ENCODE results near the gene DNAI7.
A peak's percentile ranks its signal among the peaks of the same experiment; 100 is the strongest.

Gene DNAI7

DNA sequence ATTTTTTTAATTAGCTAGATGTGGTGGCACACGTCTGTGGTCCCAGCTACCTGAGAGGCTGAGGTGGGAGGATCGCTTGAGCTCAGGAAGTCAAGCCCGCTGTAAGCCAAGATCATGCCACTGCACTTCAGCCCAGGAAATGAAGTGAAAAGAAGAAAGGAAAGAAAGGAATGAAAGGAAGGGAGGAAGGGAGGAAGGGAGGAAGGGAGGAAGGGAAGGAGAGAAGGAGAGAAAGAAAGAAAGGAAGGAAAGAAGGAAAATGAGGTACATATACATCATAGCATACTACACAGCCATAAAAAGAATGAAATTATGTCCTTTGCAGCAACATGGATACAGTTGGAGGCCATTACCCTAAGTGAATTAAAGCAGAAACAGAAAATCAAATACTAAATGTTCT is 12.2 kb downstream of the DNAI7 start:
- Histone ChIP-seq H3K4me1 (ENCODE audit: insufficient read depth, insufficient read length) (no peaks in the 10 kb centered on the region), H3K9ac (ENCODE audit: insufficient read length, low read depth) (no peak overlapping the region), H3K36me3 (ENCODE audit: insufficient read depth, insufficient read length, low read length) (no peaks in the 10 kb centered on the region), H3K4me3 (ENCODE audit: insufficient read length, low read depth) (no peak overlapping the region), H3K27me3 (ENCODE audit: insufficient read depth, insufficient read length) (no peaks in the 10 kb centered on the region), H3K9me3 (ENCODE audit: insufficient read depth, low read length) (peaks cover 17% of the 10 kb centered on the region)
- no peak for DNase-seq (ENCODE audit: low read depth, low spot score)
- TF ChIP-seq ZNF274 (IDR thresholded peaks at IDR 0.05; ENCODE audit: low read depth, low read length) (no peak), SUZ12 (IDR thresholded peaks at IDR 0.05; ENCODE audit: extremely low read depth, insufficient read depth, insufficient read length) (no peak), YY1 (IDR thresholded peaks at IDR 0.05; ENCODE audit: insufficient read depth, insufficient read length) (no peak)

DNA sequence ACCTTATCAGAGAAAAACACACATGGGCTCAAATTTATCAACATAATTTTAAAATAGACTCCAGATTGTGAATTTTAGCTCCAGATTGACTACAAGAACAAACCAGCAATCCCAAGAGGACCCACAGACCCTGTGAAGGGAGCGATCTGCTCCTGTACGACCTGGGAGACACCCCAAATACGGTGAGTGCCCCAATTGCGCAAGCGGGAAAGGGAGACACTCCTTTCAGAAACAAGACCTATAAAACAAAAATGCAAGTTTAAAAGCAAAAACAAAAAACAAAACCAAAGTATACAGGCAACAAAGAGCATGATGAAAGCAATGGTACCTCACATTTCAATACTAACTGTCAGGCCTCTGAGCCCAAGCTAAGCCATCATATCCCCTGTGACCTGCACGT is 32.1 kb downstream of the DNAI7 start:
- TF ChIP-seq ZNF274 (IDR thresholded peaks at IDR 0.05; ENCODE audit: low read depth, low read length) (no peak), YY1 (IDR thresholded peaks at IDR 0.05; ENCODE audit: insufficient read depth, insufficient read length) (no peak), SUZ12 (IDR thresholded peaks at IDR 0.05; ENCODE audit: extremely low read depth, insufficient read depth, insufficient read length) (no peak)
- DNase-seq (ENCODE audit: low read depth, low spot score), result no peak
- H3K9me3 ChIP-seq (ENCODE audit: insufficient read depth, low read length), result no peaks in the 10 kb centered on the region
- no peak overlapping the region for H3K4me3 ChIP-seq (ENCODE audit: insufficient read length, low read depth)
- H3K27me3 ChIP-seq (ENCODE audit: insufficient read depth, insufficient read length), result no peaks in the 10 kb centered on the region
- H3K4me1 ChIP-seq (ENCODE audit: insufficient read depth, insufficient read length), result no peaks in the 10 kb centered on the region
- no peak overlapping the region for H3K9ac ChIP-seq (ENCODE audit: insufficient read length, low read depth)
- H3K36me3 ChIP-seq (ENCODE audit: insufficient read depth, insufficient read length, low read length), result no peaks in the 10 kb centered on the region

DNA sequence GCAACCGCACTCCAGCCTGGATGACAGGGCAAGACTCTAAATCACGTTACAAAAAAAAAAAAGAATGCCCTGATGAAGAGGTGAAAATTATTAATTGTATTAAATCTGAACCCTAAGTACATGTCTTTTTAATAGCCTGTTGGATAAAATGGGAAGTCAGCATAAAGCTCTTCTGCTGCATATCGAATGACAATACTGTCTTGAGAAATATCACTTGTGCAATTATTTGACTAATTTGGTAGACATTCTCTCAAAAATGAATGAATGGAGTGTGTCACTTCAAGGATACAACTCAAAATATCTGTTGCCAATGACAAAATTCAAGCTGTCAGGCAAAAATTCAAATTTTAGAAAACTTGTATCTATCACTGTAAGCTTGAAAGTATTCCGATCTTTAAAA is 38.9 kb downstream of the DNAI7 start:
- H3K4me1 ChIP-seq (ENCODE audit: insufficient read depth, insufficient read length), result no peaks in the 10 kb centered on the region
- DNase-seq (ENCODE audit: low read depth, low spot score), result no peak

DNA sequence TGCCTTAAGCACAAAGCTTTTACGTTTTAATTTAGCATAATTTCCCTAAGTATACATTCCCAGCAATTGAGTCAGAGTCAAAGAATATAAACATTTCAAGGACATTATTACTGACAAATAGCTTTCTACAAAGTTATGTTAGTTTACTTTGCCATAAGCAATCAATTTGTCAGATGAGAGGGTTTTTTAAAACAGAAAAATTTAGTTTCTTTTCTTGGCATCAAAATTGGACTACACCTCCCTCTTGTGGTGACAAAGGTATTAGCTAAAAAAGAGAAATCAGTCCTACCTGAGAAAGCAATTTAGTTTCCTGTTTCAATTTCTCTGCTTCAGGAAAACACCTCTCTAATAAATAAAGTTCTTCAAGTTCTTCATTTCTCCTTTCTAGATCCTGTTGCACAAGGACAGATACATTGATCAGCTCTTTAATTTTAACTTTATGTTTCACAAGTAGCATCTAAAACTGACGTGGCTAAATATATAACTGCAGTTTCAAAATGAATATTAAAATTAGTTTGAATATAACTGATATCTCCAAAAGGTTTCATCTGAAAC is 39.9 kb downstream of the DNAI7 start:
- H3K4me1 ChIP-seq (ENCODE audit: insufficient read depth, insufficient read length), result no peaks in the 10 kb centered on the region
- no peaks in the 10 kb centered on the region for H3K36me3 ChIP-seq (ENCODE audit: insufficient read depth, insufficient read length, low read length)
- H3K9ac ChIP-seq (ENCODE audit: insufficient read length, low read depth), result no peak overlapping the region
- H3K4me3 ChIP-seq (ENCODE audit: insufficient read length, low read depth), result no peak overlapping the region
- peak; percentile 54 for DNase-seq (ENCODE audit: low read depth, low spot score)
- H3K27me3 ChIP-seq (ENCODE audit: insufficient read depth, insufficient read length), result no peaks in the 10 kb centered on the region
- no peak for TF ChIP-seq ZNF274 (IDR thresholded peaks at IDR 0.05; ENCODE audit: low read depth, low read length)
- TF ChIP-seq YY1 (IDR thresholded peaks at IDR 0.05; ENCODE audit: insufficient read depth, insufficient read length), result no peak
- no peak for TF ChIP-seq SUZ12 (IDR thresholded peaks at IDR 0.05; ENCODE audit: extremely low read depth, insufficient read depth, insufficient read length)
- no peaks in the 10 kb centered on the region for H3K9me3 ChIP-seq (ENCODE audit: insufficient read depth, low read length)

More for the DNA sequence above, 38.9 kb downstream of the DNAI7 start:
- H3K36me3 ChIP-seq (ENCODE audit: insufficient read depth, insufficient read length, low read length), result no peaks in the 10 kb centered on the region
- H3K9me3 ChIP-seq (ENCODE audit: insufficient read depth, low read length), result no peaks in the 10 kb centered on the region
- no peak for TF ChIP-seq SUZ12 (IDR thresholded peaks at IDR 0.05; ENCODE audit: extremely low read depth, insufficient read depth, insufficient read length)
- no peak for TF ChIP-seq ZNF274 (IDR thresholded peaks at IDR 0.05; ENCODE audit: low read depth, low read length)
- TF ChIP-seq YY1 (IDR thresholded peaks at IDR 0.05; ENCODE audit: insufficient read depth, insufficient read length), result no peak
- H3K9ac ChIP-seq (ENCODE audit: insufficient read length, low read depth), result no peak overlapping the region
- no peak overlapping the region for H3K4me3 ChIP-seq (ENCODE audit: insufficient read length, low read depth)
- no peaks in the 10 kb centered on the region for H3K27me3 ChIP-seq (ENCODE audit: insufficient read depth, insufficient read length)

DNA sequence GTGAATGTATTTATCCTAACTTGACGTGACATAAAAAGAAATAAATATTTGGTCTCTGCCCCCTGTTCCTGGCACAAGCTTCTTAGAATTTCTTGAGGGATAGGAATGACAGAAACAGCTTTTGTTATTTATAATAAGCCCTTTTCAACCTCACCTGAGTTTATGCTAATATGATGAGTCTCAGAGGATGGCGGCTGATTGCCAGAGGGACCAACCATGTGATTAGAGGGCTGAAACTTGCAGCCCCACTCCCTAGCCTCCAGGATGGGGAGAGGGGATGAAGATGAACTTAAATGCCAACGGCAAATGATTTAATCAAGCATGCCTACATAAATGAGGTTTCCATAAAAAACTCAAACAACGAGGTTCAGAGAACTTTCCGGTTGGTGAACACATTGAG is 42.9 kb downstream of the DNAI7 start:
- Histone ChIP-seq H3K4me3 (ENCODE audit: insufficient read length, low read depth) (no peak overlapping the region), H3K4me1 (ENCODE audit: insufficient read depth, insufficient read length) (no peaks in the 10 kb centered on the region), H3K9me3 (ENCODE audit: insufficient read depth, low read length) (no peaks in the 10 kb centered on the region), H3K27me3 (ENCODE audit: insufficient read depth, insufficient read length) (no peaks in the 10 kb centered on the region), H3K9ac (ENCODE audit: insufficient read length, low read depth) (no peak overlapping the region), H3K36me3 (ENCODE audit: insufficient read depth, insufficient read length, low read length) (no peaks in the 10 kb centered on the region)
- TF ChIP-seq YY1 (IDR thresholded peaks at IDR 0.05; ENCODE audit: insufficient read depth, insufficient read length) (no peak), ZNF274 (IDR thresholded peaks at IDR 0.05; ENCODE audit: low read depth, low read length) (no peak), SUZ12 (IDR thresholded peaks at IDR 0.05; ENCODE audit: extremely low read depth, insufficient read depth, insufficient read length) (no peak)
- DNase-seq (ENCODE audit: low read depth, low spot score), result peak; percentile 28

DNA sequence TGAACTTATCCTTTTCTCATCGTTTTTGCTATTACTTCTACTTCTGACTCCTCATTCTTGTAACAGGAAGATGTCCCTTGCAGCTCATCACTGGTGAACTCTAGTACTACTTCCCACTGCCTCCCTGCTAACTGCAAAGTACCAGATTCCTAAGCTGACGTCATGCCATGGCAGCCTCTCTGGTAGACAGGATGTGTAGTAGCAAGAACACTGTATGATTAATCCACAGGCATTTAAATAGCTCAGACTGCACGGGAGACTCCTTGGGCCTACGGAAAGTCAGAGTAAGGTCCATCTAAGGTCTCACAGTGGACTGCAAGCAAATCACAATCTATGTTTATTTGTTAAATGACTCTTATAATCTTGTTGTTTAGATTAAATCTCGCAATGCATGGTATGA is 43.5 kb downstream of the DNAI7 start:
- Histone ChIP-seq H3K9ac (ENCODE audit: insufficient read length, low read depth) (no peak overlapping the region), H3K36me3 (ENCODE audit: insufficient read depth, insufficient read length, low read length) (no peaks in the 10 kb centered on the region), H3K4me3 (ENCODE audit: insufficient read length, low read depth) (no peak overlapping the region), H3K9me3 (ENCODE audit: insufficient read depth, low read length) (no peaks in the 10 kb centered on the region), H3K4me1 (ENCODE audit: insufficient read depth, insufficient read length) (no peaks in the 10 kb centered on the region), H3K27me3 (ENCODE audit: insufficient read depth, insufficient read length) (no peaks in the 10 kb centered on the region)
- DNase-seq (ENCODE audit: low read depth, low spot score), result peak; percentile 28
- TF ChIP-seq SUZ12 (IDR thresholded peaks at IDR 0.05; ENCODE audit: extremely low read depth, insufficient read depth, insufficient read length) (no peak), YY1 (IDR thresholded peaks at IDR 0.05; ENCODE audit: insufficient read depth, insufficient read length) (no peak), ZNF274 (IDR thresholded peaks at IDR 0.05; ENCODE audit: low read depth, low read length) (no peak)

DNA sequence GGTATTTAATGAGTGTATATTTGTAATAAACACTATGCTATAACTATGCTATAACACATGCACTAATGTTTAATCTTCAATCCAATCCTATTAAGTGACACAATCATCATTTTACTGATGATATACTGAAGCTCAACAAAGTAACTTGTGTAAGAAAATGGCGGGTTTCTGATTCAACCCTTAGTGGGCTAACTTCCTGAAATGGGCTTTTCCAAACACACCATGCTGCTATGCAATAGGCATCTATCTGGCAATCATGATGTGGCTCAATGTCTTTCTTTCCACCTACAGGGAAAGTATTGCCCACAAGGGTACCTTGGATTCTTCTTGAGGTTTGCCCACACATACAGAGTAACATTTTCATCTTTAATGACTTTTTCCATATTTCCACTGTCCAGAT is 48.3 kb downstream of the DNAI7 start:
- H3K9ac ChIP-seq (ENCODE audit: insufficient read length, low read depth), result no peak overlapping the region
- H3K4me3 ChIP-seq (ENCODE audit: insufficient read length, low read depth), result no peak overlapping the region
- H3K27me3 ChIP-seq (ENCODE audit: insufficient read depth, insufficient read length), result no peaks in the 10 kb centered on the region
- DNase-seq (ENCODE audit: low read depth, low spot score), result no peak
- TF ChIP-seq SUZ12 (IDR thresholded peaks at IDR 0.05; ENCODE audit: extremely low read depth, insufficient read depth, insufficient read length), result no peak
- no peak for TF ChIP-seq YY1 (IDR thresholded peaks at IDR 0.05; ENCODE audit: insufficient read depth, insufficient read length)
- TF ChIP-seq ZNF274 (IDR thresholded peaks at IDR 0.05; ENCODE audit: low read depth, low read length), result no peak
- no peaks in the 10 kb centered on the region for H3K4me1 ChIP-seq (ENCODE audit: insufficient read depth, insufficient read length)
- no peaks in the 10 kb centered on the region for H3K9me3 ChIP-seq (ENCODE audit: insufficient read depth, low read length)
- H3K36me3 ChIP-seq (ENCODE audit: insufficient read depth, insufficient read length, low read length), result no peaks in the 10 kb centered on the region
